H1 (cell line): ENCODE data around the gene ZBTB40. TPM values are rescaled to one million over a fixed set of nuclear protein-coding genes. Genes with fewer than 3 reads are reported as not detected.

Source experiments
- CTCF ChIA-PET: fragments of 300-600 bp; sonication (Branson Sonifier 250); formaldehyde crosslinking; loops from one replicate; lab custom pipeline; 2021; ENCODE audit not compliant: partially characterized antibody; lab: Charles Lee
- POLR2A ChIA-PET: fragments of 300-600 bp; sonication (Branson Sonifier 250); formaldehyde crosslinking; loops from one replicate; lab custom pipeline; 2021; ENCODE audit warnings: inconsistent platforms; ENCODE audit not compliant: partially characterized antibody; lab: Charles Lee
- DNase-seq, 2 experiments: peaks; one replicate each; pipeline versions ENCODE4 v3.0.0 to v3.0.0-alpha.2; 2010 to 2022; ENCODE audit warnings: low spot score in 2 of 2, low read depth in 1 of 2, mixed read lengths in 1 of 2
- FAIRE-seq: peaks from 2 replicates; lab custom pipeline; 2011; peaks lifted over from hg19 to GRCh38; lab: Jason Lieb, UNC
- H2AFZ ChIP-seq: 2 replicates; pipeline ENCODE4 v1.8.1; 2012; ENCODE audit warnings: low read length, inconsistent platforms
- H2AK5ac ChIP-seq: 2 replicates; pipeline ENCODE4 v1.6.1; 2013; ENCODE audit warnings: low read depth, low read length
- H2BK120ac ChIP-seq: replicated peaks from 2 replicates; pipeline ENCODE3; 2013; ENCODE audit warnings: low read depth, low read length, inconsistent platforms
- H2BK12ac ChIP-seq: 2 replicates; pipeline ENCODE4 v1.6.1; 2013; ENCODE audit warnings: low read depth, low read length
- H2BK15ac ChIP-seq: 2 replicates; pipeline ENCODE4 v1.6.1; 2013; ENCODE audit warnings: low read length
- H2BK20ac ChIP-seq: 2 replicates; pipeline ENCODE4 v1.6.1; 2013; ENCODE audit warnings: low read length
- H2BK5ac ChIP-seq: 2 replicates; pipeline ENCODE4 v1.6.1; 2013; ENCODE audit warnings: low read depth, low read length
- H3K14ac ChIP-seq: 2 replicates; pipeline ENCODE4 v1.6.1; 2013; ENCODE audit warnings: inconsistent platforms; ENCODE audit not compliant: insufficient read length
- H3K18ac ChIP-seq: 2 replicates; pipeline ENCODE4 v1.6.1; 2013; ENCODE audit warnings: low read length; ENCODE audit errors: extremely low read depth
- H3K23ac ChIP-seq: 2 replicates; pipeline ENCODE4 v1.6.1; 2013; ENCODE audit warnings: inconsistent platforms; ENCODE audit not compliant: insufficient read length
- H3K23me2 ChIP-seq: 2 replicates; pipeline ENCODE4 v1.6.1; 2013; ENCODE audit warnings: low read depth, low read length
- H3K27ac ChIP-seq: 2 replicates; pipeline ENCODE4 v1.6.1; 2011; ENCODE audit warnings: low read depth, low read length, inconsistent platforms
- H3K27me3 ChIP-seq, 4 experiments: replicated peaks in 1 of 4; 1 replicate in 1 of 4; 2 replicates in 3 of 4; pipeline versions ENCODE4 v1.6.1 to v1.8.1; 2011 to 2013; ENCODE audit warnings: low read length in 3 of 4, mild to moderate bottlenecking in 3 of 4, inconsistent platforms in 2 of 4, mixed read lengths in 2 of 4, moderate library complexity in 1 of 4; ENCODE audit not compliant: control insufficient read depth in 3 of 4, insufficient read depth in 3 of 4; ENCODE audit errors: extremely low read depth in 1 of 4
- H3K36me3 ChIP-seq, 4 experiments: 2 replicates each; pipeline versions ENCODE4 v1.6.1 to v1.8.1; 2011 to 2013; ENCODE audit warnings: mild to moderate bottlenecking in 4 of 4, low read length in 3 of 4, moderate library complexity in 2 of 4, control low read depth in 1 of 4, inconsistent platforms in 1 of 4; ENCODE audit not compliant: insufficient read depth in 4 of 4, control insufficient read depth in 2 of 4
- H3K4ac ChIP-seq: replicated peaks from 2 replicates; pipeline ENCODE3; 2013; ENCODE audit warnings: low read length, low read depth, mixed read lengths, inconsistent platforms; ENCODE audit not compliant: insufficient read length
- H3K4me1 ChIP-seq, 4 experiments: replicated peaks in 1 of 4; 1 replicate in 1 of 4; 2 replicates in 3 of 4; pipeline versions ENCODE4 v1.6.1 to v1.8.1; 2011 to 2013; ENCODE audit warnings: low read length in 3 of 4, inconsistent platforms in 2 of 4, mixed read lengths in 1 of 4; ENCODE audit not compliant: insufficient read depth in 4 of 4, control insufficient read depth in 3 of 4
- H3K4me2 ChIP-seq, 2 experiments: 2 replicates each; pipeline versions ENCODE4 v1.6.1 to v1.8.1; 2011 to 2013; ENCODE audit warnings: low read depth in 2 of 2, low read length in 2 of 2, control low read depth in 1 of 2, inconsistent platforms in 1 of 2, mild to moderate bottlenecking in 1 of 2; ENCODE audit not compliant: insufficient read depth in 1 of 2
- H3K4me3 ChIP-seq, 4 experiments: fragments of 200-600, 300-600 bp in 1 of 4; sonication (generic), shearing (Covaris generic), sonication (Bioruptor Twin) in 1 of 4; 2 replicates each; pipeline versions ENCODE4 v1.5.1 to v1.8.1; 2011 to 2016; ENCODE audit warnings: low read length in 4 of 4, low read depth in 3 of 4, control low read depth in 2 of 4, inconsistent platforms in 2 of 4, mild to moderate bottlenecking in 2 of 4, mixed read lengths in 1 of 4, moderate library complexity in 1 of 4; ENCODE audit not compliant: insufficient read depth in 2 of 4; ENCODE audit errors: extremely low read depth in 1 of 4
- H3K56ac ChIP-seq: replicated peaks from 2 replicates; pipeline ENCODE3; 2013; ENCODE audit warnings: low read depth, mild to moderate bottlenecking, mixed read lengths, low read length, inconsistent platforms; ENCODE audit not compliant: insufficient read length
- H3K79me1 ChIP-seq: 2 replicates; pipeline ENCODE4 v1.6.1; 2013; ENCODE audit warnings: low read depth, low read length, control low read depth
- H3K79me2 ChIP-seq, 2 experiments: 2 replicates each; pipeline versions ENCODE4 v1.6.1 to v1.8.1; 2012 to 2013; ENCODE audit warnings: low read length in 2 of 2, mild to moderate bottlenecking in 2 of 2, inconsistent platforms in 1 of 2; ENCODE audit not compliant: insufficient read depth in 2 of 2, control insufficient read depth in 1 of 2
- H3K9ac ChIP-seq, 4 experiments: replicated peaks in 1 of 4; 1 replicate in 1 of 4; 2 replicates in 3 of 4; pipeline versions ENCODE4 v1.6.1 to v1.8.1; 2011 to 2013; ENCODE audit warnings: low read depth in 3 of 4, low read length in 3 of 4, control low read depth in 2 of 4, mild to moderate bottlenecking in 2 of 4, moderate library complexity in 2 of 4, inconsistent platforms in 1 of 4; ENCODE audit errors: extremely low read depth in 1 of 4
- H3K9me3 ChIP-seq, 2 experiments: 2 replicates each; pipeline versions ENCODE4 v1.6.1 to v1.8.1; 2012 to 2013; ENCODE audit warnings: mild to moderate bottlenecking in 2 of 2, moderate library complexity in 2 of 2, control low read depth in 1 of 2, inconsistent platforms in 1 of 2, low read depth in 1 of 2, low read length in 1 of 2, mixed read lengths in 1 of 2; ENCODE audit not compliant: insufficient read depth in 2 of 2
- H4K20me1 ChIP-seq, 2 experiments: replicated peaks in 1 of 2; 2 replicates each; pipeline versions ENCODE3 to v1.8.1; 2011 to 2013; ENCODE audit warnings: inconsistent platforms in 2 of 2, low read length in 2 of 2, mild to moderate bottlenecking in 1 of 2; ENCODE audit not compliant: insufficient read depth in 2 of 2, control insufficient read depth in 1 of 2
- H4K5ac ChIP-seq: 2 replicates; pipeline ENCODE4 v1.6.1; 2013; ENCODE audit warnings: low read length, low read depth, mixed read lengths, inconsistent platforms; ENCODE audit not compliant: insufficient read length
- H4K8ac ChIP-seq: 2 replicates; pipeline ENCODE4 v1.8.0; 2013; ENCODE audit warnings: mild to moderate bottlenecking, moderate library complexity, low read length, inconsistent platforms; ENCODE audit not compliant: insufficient read depth; ENCODE audit errors: extremely low read depth
- H4K91ac ChIP-seq: replicated peaks from 2 replicates; pipeline ENCODE3; 2013; ENCODE audit warnings: low read length, mixed read lengths, inconsistent platforms; ENCODE audit not compliant: insufficient read length
- CBX8 ChIP-seq: fragments of 300-800, 300-1000 bp; sonication (generic); IDR thresholded peaks from 2 replicates; pipeline ENCODE4 v1.7.1; 2016; ENCODE audit warnings: low read depth, low read length, borderline replicate concordance
- POLR2AphosphoS5 ChIP-seq: IDR thresholded peaks from 2 replicates; pipeline ENCODE4 v1.6.1; 2011; ENCODE audit warnings: low read depth, low read length
- POU5F1 ChIP-seq: IDR thresholded peaks from 2 replicates; pipeline ENCODE4 v1.6.1; 2011; ENCODE audit warnings: low read depth, mild to moderate bottlenecking, low read length, moderate library complexity
- RAD21 ChIP-seq, 2 experiments: IDR thresholded peaks in 1 of 2; conservative IDR thresholded peaks in 1 of 2; 2 replicates each; pipeline ENCODE4 v1.6.1; 2011; ENCODE audit warnings: low read depth in 2 of 2, low read length in 2 of 2, improper control_type of control experiment in 1 of 2, inconsistent platforms in 1 of 2, mild to moderate bottlenecking in 1 of 2, moderate library complexity in 1 of 2
- SP2 ChIP-seq: IDR thresholded peaks from 2 replicates; pipeline ENCODE4 v1.6.1; 2012; ENCODE audit warnings: mild to moderate bottlenecking, low read length, inconsistent platforms
- SRF ChIP-seq: IDR thresholded peaks from 2 replicates; pipeline ENCODE4 v1.6.1; 2011; ENCODE audit warnings: mild to moderate bottlenecking, low read depth, low read length, moderate library complexity
- ZNF274 ChIP-seq: IDR thresholded peaks from 2 replicates; pipeline ENCODE4 v1.7.0; 2012; ENCODE audit warnings: low read length, borderline replicate concordance; ENCODE audit errors: extremely low read depth
- WGBS, 2 experiments: shearing (Covaris generic) in 1 of 2; methylation state at CpG; one replicate each; pipeline versions ENCODE4 v1.1.6 to v1.1.7; 2013 to 2015; ENCODE audit warnings: low lambda C conversion rate in 2 of 2, mixed read lengths in 2 of 2, inconsistent platforms in 1 of 2, low coverage in 1 of 2, missing lambda C conversion rate in 1 of 2; ENCODE audit not compliant: insufficient replicate concordance in 2 of 2, insufficient coverage in 1 of 2, insufficient read length in 1 of 2; ENCODE audit errors: extremely low coverage in 1 of 2, missing lambda C conversion rate in 1 of 2; 5-methylcytosine and 5-hydroxymethylcytosine counted together
- polyA plus RNA-seq, 7 experiments: library from polyadenylated mRNA; depleted of rRNA in 3 of 7; stranded (reverse) in 5 of 7; unstranded in 2 of 7; fragments of >200 nt in 5 of 7; fragments of 200-250 nt in 2 of 7; gene quantifications; 1 replicate in 5 of 7; 2 replicates in 1 of 7; 4 replicates in 1 of 7; pipeline versions ENCODE4 v1.2.1 to v1.2.3, GENCODE V29; 2011 to 2013; ENCODE audit warnings: missing spikeins in 2 of 7, mixed read lengths in 2 of 7
- total RNA-seq: library from RNA; stranded (reverse); fragmentation: NEBNext Ultra II Directional; extraction: Animal tissue kit (Norgen Biotek cat#: 25700); gene quantifications from 2 replicates; pipeline ENCODE4 v1.2.1, GENCODE V29; 2021
- TF ChIP-seq, protein P1 (sequence below): IDR thresholded peaks from 2 replicates; pipeline ENCODE4 v1.6.1; 2011; ENCODE audit warnings: low read depth, mild to moderate bottlenecking, low read length; ENCODE audit not compliant: insufficient read depth
- TF ChIP-seq, protein P2 (sequence below), 3 experiments: IDR thresholded peaks; 1 replicate in 2 of 3; 2 replicates in 1 of 3; pipeline versions ENCODE4 v1.5.1 to v1.6.1; 2011; ENCODE audit warnings: low read length in 3 of 3, mild to moderate bottlenecking in 3 of 3, inconsistent platforms in 2 of 3, low read depth in 1 of 3, moderate library complexity in 1 of 3; ENCODE audit not compliant: insufficient read depth in 1 of 3; ENCODE audit errors: control extremely low read depth in 1 of 3
- TF ChIP-seq, protein P3 (sequence below): IDR thresholded peaks from 2 replicates; pipeline ENCODE4 v1.6.1; 2011; ENCODE audit warnings: low read length, improper control_type of control experiment

ZBTB40 gene
- total and polyA plus RNA-seq, 2 of the 8 experiments (the other 6 are each of a cell fraction or from before 2014, with no cell fraction given), result 3.1 to 19.3 TPM

DNA sequence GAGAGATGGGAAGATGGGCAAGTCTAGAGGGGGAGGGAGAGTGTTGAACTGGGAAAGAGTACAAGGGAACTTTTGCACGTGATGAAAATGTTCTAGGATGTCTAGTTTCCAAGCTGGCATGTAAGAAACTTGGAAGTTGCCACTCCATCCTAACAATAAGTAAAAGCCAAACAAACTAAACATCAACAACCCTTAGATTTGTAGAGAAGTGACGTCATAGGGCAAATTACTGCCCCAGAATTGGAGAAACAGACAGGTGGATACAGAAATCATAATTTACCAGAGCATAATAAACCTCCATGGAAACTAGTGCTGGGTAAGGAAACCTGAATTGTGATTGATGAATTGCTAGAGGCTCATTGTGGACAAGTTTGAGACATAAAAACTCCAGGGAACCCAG lies 14.7 kb upstream of the ZBTB40 start:
- Histone ChIP-seq H3K9ac (no peak overlapping the region), H3K27me3 (no peaks in the 10 kb centered on the region), H3K23ac (no peak overlapping the region), H3K27ac (no peak overlapping the region), H3K36me3 (no peaks in the 10 kb centered on the region; a peak in 1 of 8 replicates), H3K23me2 (no peaks in the 10 kb centered on the region), H4K91ac (no peak overlapping the region), H4K5ac (no peak overlapping the region), H4K8ac (no peak overlapping the region), H2BK15ac (no peak overlapping the region), H3K18ac (no peak overlapping the region), H3K79me2 (no peaks in the 10 kb centered on the region), H3K4me1 (no peaks in the 10 kb centered on the region; a peak in 1 of 7 replicates), H2BK120ac (no peak overlapping the region), H3K4me3 (no peak overlapping the region), H3K56ac (no peak overlapping the region), H2AK5ac (no peak overlapping the region), H3K9me3 (peaks cover 0 to 3% of the 10 kb centered on the region in 2 experiments; a peak in 2 of 4 replicates), H2BK20ac (no peak overlapping the region), H2BK12ac (no peak overlapping the region), H4K20me1 (no peaks in the 10 kb centered on the region), H3K4ac (no peak overlapping the region), H3K4me2 (no peak overlapping the region), H3K14ac (no peak overlapping the region), H3K79me1 (no peaks in the 10 kb centered on the region), H2BK5ac (no peak overlapping the region), H2AFZ (no peak overlapping the region)
- no peak for FAIRE-seq
- ChIA-PET POLR2A (no interaction called here), CTCF (no interaction called here)
- 93% methylated on average over 2 of the region's 2 CpGs; no CpG with 5 or more reads in 1 of the 2 experiments for WGBS, 2 experiments
- no peak for DNase-seq
- TF ChIP-seq ZNF274 (no peak), RAD21 (IDR thresholded peaks at IDR 0.05 in 1 of 2, conservative IDR thresholded peaks at IDR 0.05 in 1 of 2; ENCODE audit: low read depth in 2 of 2, low read length in 2 of 2) (no peak), POLR2AphosphoS5 (no peak), CBX8 (no peak), SP2 (no peak), POU5F1 (no peak), SRF (no peak)
- TF ChIP-seq, protein P1, sequence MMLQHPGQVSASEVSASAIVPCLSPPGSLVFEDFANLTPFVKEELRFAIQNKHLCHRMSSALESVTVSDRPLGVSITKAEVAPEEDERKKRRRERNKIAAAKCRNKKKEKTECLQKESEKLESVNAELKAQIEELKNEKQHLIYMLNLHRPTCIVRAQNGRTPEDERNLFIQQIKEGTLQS, result no peak
- TF ChIP-seq, protein P2, sequence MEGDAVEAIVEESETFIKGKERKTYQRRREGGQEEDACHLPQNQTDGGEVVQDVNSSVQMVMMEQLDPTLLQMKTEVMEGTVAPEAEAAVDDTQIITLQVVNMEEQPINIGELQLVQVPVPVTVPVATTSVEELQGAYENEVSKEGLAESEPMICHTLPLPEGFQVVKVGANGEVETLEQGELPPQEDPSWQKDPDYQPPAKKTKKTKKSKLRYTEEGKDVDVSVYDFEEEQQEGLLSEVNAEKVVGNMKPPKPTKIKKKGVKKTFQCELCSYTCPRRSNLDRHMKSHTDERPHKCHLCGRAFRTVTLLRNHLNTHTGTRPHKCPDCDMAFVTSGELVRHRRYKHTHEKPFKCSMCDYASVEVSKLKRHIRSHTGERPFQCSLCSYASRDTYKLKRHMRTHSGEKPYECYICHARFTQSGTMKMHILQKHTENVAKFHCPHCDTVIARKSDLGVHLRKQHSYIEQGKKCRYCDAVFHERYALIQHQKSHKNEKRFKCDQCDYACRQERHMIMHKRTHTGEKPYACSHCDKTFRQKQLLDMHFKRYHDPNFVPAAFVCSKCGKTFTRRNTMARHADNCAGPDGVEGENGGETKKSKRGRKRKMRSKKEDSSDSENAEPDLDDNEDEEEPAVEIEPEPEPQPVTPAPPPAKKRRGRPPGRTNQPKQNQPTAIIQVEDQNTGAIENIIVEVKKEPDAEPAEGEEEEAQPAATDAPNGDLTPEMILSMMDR (IDR thresholded peaks at IDR 0.05; ENCODE audit: control extremely low read depth in 1 of 3, insufficient read depth in 1 of 3, low read depth in 1 of 3, low read length in 3 of 3), result no peak
- TF ChIP-seq, protein P3, sequence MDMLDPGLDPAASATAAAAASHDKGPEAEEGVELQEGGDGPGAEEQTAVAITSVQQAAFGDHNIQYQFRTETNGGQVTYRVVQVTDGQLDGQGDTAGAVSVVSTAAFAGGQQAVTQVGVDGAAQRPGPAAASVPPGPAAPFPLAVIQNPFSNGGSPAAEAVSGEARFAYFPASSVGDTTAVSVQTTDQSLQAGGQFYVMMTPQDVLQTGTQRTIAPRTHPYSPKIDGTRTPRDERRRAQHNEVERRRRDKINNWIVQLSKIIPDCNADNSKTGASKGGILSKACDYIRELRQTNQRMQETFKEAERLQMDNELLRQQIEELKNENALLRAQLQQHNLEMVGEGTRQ, result no peak
